Raji (cell line): ENCODE results near the gene ITGB4.

ENCODE experiments used
- POLR2A ChIP-seq: IDR thresholded peaks from 2 replicates; pipeline ENCODE4 v1.6.1; 2011; ENCODE audit warnings: low read depth, low read length, control low read depth; ENCODE audit not compliant: insufficient read depth

Gene ITGB4

GRCh38 chr17:75722076-75722475 lies 817 bp downstream of the ITGB4 start:
- no peak for TF ChIP-seq POLR2A

DNA sequence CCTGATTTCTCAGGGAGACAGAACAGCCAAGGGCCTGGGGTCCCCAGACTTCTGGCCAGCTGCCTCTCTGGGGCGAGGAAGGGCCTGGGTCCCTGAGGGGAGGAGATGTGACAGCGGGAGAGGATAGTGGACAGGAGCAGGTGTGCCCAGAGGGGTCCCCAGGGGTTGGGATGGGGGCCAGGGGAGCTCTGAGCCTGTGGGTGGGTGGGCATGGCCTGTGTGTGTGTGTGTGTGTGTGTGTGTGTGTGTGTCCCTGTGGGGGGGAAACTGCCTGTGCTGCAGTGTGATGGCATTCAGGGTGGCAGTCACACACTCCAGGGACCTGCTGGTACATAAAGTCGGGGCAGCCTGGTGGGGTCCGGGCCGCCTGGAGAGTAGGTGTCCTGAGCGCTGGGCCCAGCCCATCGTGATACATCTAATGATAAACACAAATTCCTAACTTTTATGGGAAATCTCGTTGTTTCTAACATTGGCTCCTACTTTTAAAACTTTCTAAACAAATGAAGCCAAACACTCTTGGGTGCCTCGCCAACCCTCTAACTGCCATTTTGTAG lies 1.4 kb downstream of the ITGB4 start:
- TF ChIP-seq POLR2A: no peak

- TF ChIP-seq POLR2A: no peak
Measured at GRCh38 chr17:75723171-75723930, 2.1 kb downstream of the ITGB4 start.

- no peak for TF ChIP-seq POLR2A
Measured at GRCh38 chr17:75724016-75725003, 3.1 kb downstream of the ITGB4 start.

DNA sequence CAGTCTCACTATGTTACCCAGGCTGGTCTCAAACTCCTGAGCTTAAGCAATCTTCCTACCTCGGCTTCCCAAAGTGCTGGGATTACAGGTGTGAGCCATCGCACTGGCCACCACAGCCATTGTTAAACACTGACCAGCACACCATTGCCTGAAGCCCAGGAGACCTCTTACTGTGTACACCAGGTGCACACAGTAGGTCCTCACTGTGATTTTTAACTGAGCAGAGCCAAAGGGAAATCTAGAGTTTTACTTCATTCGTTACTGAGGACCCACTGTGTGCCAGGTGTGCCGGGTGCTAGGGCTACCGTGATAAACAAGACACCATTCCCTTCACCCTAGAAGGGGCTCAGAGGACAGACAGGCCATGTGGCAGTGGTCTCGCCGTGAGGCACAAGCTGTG lies 4.2 kb downstream of the ITGB4 start:
- TF ChIP-seq POLR2A: no peak

DNA sequence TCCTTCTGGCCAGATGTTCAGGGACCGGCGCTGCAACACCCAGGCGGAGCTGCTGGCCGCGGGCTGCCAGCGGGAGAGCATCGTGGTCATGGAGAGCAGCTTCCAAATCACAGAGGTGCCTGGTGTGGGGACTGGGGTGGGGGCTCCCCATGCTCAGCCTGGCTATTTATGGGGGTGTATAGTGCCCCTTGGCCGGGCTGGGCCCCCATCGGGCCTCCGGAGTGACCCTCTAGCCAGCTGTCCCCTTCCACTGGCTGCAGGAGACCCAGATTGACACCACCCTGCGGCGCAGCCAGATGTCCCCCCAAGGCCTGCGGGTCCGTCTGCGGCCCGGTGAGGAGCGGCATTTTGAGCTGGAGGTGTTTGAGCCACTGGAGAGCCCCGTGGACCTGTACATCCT lies 6.1 kb downstream of the ITGB4 start:
- TF ChIP-seq POLR2A: no peak

DNA sequence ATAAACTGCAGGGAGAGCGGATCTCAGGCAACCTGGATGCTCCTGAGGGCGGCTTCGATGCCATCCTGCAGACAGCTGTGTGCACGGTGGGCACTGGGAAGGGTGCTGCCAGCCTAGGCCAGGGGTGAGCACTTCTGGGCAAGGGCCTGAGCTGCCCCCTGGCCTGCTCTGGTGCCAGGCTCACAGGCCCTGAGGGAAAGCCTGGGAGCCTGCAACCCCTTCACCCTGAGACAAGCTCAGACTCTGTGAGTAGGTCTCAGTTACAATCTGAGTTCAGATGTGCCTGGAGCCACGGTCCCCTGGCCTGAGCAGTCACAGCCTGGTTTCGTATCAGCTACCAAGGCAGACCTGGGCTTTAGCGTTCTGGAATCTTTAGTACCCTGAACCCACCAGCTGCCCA lies 8.1 kb downstream of the ITGB4 start:
- TF ChIP-seq POLR2A: no peak

DNA sequence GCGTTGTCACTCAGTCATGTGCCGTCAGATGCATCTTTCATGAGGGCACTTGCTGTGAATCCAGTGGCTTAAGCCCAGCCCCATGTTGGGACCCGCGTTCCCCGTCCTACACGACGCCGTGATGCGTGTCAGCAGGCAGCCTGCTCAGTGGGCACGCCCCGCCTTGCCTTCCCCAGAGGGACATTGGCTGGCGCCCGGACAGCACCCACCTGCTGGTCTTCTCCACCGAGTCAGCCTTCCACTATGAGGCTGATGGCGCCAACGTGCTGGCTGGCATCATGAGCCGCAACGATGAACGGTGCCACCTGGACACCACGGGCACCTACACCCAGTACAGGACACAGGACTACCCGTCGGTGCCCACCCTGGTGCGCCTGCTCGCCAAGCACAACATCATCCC lies 8.8 kb downstream of the ITGB4 start:
- no peak for TF ChIP-seq POLR2A

GRCh38 chr17:75731086-75731715 lies 9.9 kb downstream of the ITGB4 start:
- TF ChIP-seq POLR2A: no peak

GRCh38 chr17:75731716-75732498 lies 10.6 kb downstream of the ITGB4 start:
- TF ChIP-seq POLR2A: no peak

DNA sequence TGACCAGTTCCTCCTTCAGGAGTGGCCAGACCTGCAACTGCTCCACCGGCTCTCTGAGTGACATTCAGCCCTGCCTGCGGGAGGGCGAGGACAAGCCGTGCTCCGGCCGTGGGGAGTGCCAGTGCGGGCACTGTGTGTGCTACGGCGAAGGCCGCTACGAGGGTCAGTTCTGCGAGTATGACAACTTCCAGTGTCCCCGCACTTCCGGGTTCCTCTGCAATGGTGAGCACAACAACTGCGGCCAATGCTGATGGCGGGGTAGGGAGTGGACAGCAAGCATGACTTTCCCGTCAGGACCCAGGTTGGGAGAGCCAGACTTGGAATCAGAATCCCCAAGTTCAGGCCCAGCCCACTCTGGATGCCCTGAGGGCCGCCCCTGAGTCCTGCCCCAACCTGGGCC lies 12.2 kb downstream of the ITGB4 start:
- no peak for TF ChIP-seq POLR2A

GRCh38 chr17:75734674-75735294 lies 13.5 kb downstream of the ITGB4 start:
- TF ChIP-seq POLR2A: no peak

DNA sequence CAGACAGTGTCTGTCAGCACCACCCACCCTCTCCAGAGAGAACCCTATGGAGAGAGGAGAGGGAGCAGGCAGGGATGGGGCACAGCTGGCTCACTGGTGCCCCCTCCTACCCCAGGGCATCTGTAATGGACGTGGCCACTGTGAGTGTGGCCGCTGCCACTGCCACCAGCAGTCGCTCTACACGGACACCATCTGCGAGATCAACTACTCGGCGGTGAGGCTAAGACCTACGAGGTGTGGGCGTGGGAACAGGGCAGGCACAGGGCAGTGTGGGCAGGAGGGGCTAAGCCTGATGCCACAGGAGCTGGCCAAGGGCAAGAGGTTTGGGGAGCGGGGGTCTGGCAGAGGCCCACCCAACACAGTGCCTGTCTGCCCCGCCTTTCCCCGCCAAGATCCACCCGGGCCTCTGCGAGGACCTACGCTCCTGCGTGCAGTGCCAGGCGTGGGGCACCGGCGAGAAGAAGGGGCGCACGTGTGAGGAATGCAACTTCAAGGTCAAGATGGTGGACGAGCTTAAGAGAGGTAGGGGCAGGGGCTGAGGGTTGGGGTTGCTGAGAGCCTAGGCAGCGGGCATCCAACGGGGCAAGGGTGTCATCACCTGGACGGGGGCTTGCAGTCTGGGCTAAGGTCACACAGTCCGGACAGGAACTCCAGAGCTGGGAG lies 15.0 kb downstream of the ITGB4 start:
- TF ChIP-seq POLR2A: no peak
